HG02884 (cell line): ENCODE data around the gene FAM114A1.
"Not testable (repeated sequence)": the region's sequence is repeated elsewhere in the genome, so short reads cannot be mapped to it uniquely, and the experiment has no call there.

Experiments used
- ATAC-seq: cut with Tn5 transposase; IDR thresholded peaks from one replicate; pipeline ENCODE4 v1.9.1; 2021; ENCODE audit warnings: mild to moderate bottlenecking, moderate library complexity; ENCODE audit not compliant: unreplicated experiment

The FAM114A1 gene

GRCh38 chr4:38928974-38929373 is 61.4 kb downstream of the FAM114A1 start:
- no peak for ATAC-seq

GRCh38 chr4:38930204-38930603 is 62.6 kb downstream of the FAM114A1 start:
- peak; percentile 83 for ATAC-seq

- ATAC-seq, result no peak
Observed at GRCh38 chr4:38930707-38931106, 63.1 kb downstream of the FAM114A1 start.

- no peak for ATAC-seq
Observed at GRCh38 chr4:38931125-38931524, 63.5 kb downstream of the FAM114A1 start.

GRCh38 chr4:38935391-38936073 is 67.9 kb downstream of the FAM114A1 start:
- no peak for ATAC-seq

GRCh38 chr4:38939165-38939564 is 71.6 kb downstream of the FAM114A1 start:
- ATAC-seq, result peak; percentile 90

- ATAC-seq, result no peak
Observed at GRCh38 chr4:38940476-38940875, 72.9 kb downstream of the FAM114A1 start.

- ATAC-seq, result not testable (repeated sequence)
Observed at GRCh38 chr4:38941906-38942305, 74.3 kb downstream of the FAM114A1 start.

GRCh38 chr4:38943343-38943742 is 75.7 kb downstream of the FAM114A1 start:
- no peak for ATAC-seq

GRCh38 chr4:38944440-38944839 is 76.8 kb downstream of the FAM114A1 start:
- ATAC-seq, result no peak

GRCh38 chr4:38946919-38947318 is 79.3 kb downstream of the FAM114A1 start:
- no peak for ATAC-seq

GRCh38 chr4:38948551-38948950 is 80.9 kb downstream of the FAM114A1 start:
- no peak for ATAC-seq

GRCh38 chr4:38949411-38950051 is 81.9 kb downstream of the FAM114A1 start:
- ATAC-seq, result no peak

GRCh38 chr4:38950159-38950558 is 82.6 kb downstream of the FAM114A1 start:
- ATAC-seq, result no peak

- ATAC-seq, result no peak
Observed at GRCh38 chr4:38950734-38951133, 83.1 kb downstream of the FAM114A1 start.

- ATAC-seq, result no peak
Observed at GRCh38 chr4:38951598-38951997, 84.0 kb downstream of the FAM114A1 start.

GRCh38 chr4:38952017-38952416 is 84.4 kb downstream of the FAM114A1 start:
- no peak for ATAC-seq

- no peak for ATAC-seq
Observed at GRCh38 chr4:38954727-38955126, 87.1 kb downstream of the FAM114A1 start.

GRCh38 chr4:38955957-38956356 is 88.4 kb downstream of the FAM114A1 start:
- ATAC-seq, result no peak

GRCh38 chr4:38957261-38957815 is 89.7 kb downstream of the FAM114A1 start:
- no peak for ATAC-seq

- no peak for ATAC-seq
Observed at GRCh38 chr4:38957893-38958292, 90.3 kb downstream of the FAM114A1 start.

- no peak for ATAC-seq
Observed at GRCh38 chr4:38958453-38959190, 91.0 kb downstream of the FAM114A1 start.
